ENCODE data around the gene PIP4P1. TPM values are rescaled to one million over a fixed set of nuclear protein-coding genes. Genes with fewer than 3 reads are reported as not detected.
A peak's percentile ranks its signal among the peaks of the same experiment; 100 is the strongest.

PIP4P1 gene
- total RNA-seq, 1 donor from 2014 or later: 37.7 TPM

DNA sequence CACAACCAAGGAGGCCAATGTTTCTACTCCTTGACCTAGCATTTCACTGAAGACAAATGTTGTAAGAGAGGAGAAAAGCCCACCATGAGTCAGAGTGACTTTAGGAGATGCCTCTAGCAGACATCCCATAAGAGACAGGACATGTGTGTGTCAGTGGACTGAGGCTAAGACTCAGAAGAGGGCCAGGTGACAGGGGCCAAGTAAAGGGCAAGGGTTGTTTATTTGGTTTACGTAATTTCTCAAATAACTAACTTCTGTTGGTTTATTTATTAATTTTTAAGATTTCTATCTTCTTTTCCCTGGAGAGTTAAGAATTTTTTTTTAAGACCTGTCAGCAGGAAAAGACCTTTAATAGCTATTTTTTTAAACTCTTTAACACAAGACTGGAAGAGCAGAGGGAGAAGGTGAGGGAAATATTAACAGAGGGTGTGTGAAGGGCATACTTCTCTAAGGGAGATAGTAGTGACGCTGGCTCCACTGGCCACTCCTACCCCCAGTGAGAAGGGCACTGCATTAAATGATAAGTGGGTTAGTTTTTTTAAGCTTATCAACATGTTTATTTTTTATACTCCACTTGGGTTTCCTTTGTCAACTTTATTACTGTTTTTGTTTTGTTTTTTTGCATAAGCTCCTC, 11.4 kb upstream of the PIP4P1 start:
- Histone ChIP-seq H3K9me3 (no peaks in the 10 kb centered on the region), H3K4me3 (no peak overlapping the region), H3K27ac (no peak overlapping the region), H3K4me1 (peaks cover 41% of the 10 kb centered on the region), H3K36me3 (peaks cover 50% of the 10 kb centered on the region), H3K27me3 (ENCODE audit: low read depth) (no peaks in the 10 kb centered on the region)
- no peak for ATAC-seq
- TF ChIP-seq, protein P1, sequence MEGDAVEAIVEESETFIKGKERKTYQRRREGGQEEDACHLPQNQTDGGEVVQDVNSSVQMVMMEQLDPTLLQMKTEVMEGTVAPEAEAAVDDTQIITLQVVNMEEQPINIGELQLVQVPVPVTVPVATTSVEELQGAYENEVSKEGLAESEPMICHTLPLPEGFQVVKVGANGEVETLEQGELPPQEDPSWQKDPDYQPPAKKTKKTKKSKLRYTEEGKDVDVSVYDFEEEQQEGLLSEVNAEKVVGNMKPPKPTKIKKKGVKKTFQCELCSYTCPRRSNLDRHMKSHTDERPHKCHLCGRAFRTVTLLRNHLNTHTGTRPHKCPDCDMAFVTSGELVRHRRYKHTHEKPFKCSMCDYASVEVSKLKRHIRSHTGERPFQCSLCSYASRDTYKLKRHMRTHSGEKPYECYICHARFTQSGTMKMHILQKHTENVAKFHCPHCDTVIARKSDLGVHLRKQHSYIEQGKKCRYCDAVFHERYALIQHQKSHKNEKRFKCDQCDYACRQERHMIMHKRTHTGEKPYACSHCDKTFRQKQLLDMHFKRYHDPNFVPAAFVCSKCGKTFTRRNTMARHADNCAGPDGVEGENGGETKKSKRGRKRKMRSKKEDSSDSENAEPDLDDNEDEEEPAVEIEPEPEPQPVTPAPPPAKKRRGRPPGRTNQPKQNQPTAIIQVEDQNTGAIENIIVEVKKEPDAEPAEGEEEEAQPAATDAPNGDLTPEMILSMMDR (IDR thresholded peaks at IDR 0.05): no peak
- intact Hi-C loops (cut with DNase I): no loop called here
- no peak for DNase-seq

DNA sequence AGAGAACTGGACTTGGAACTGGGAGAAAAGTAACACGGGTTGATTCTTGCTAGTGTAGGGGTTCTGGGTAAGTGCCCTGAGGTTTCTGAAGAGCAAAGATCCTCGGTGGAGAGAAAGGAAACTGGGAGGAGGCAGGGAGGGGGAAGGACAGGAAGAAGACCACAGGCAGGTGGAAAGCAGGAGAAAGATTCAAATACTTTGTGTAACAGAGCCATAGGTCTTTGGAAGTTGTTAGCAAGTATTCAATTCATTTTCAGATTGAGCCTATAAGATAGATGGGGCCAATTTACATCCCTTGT, 9.3 kb upstream of the PIP4P1 start:
- ATAC-seq: no peak
- H3K36me3 ChIP-seq: peaks cover 34% of the 10 kb centered on the region
- H3K4me1 ChIP-seq: peaks cover 26% of the 10 kb centered on the region
- H3K27ac ChIP-seq: peak overlapping the region; percentile 89
- peak overlapping the region; percentile 76 for H3K4me3 ChIP-seq
- no peaks in the 10 kb centered on the region for H3K27me3 ChIP-seq (ENCODE audit: low read depth)
- intact Hi-C loops (cut with DNase I): no loop called here
- TF ChIP-seq, protein P1 (IDR thresholded peaks at IDR 0.05): no peak
- H3K9me3 ChIP-seq: no peaks in the 10 kb centered on the region
- DNase-seq: no peak

DNA sequence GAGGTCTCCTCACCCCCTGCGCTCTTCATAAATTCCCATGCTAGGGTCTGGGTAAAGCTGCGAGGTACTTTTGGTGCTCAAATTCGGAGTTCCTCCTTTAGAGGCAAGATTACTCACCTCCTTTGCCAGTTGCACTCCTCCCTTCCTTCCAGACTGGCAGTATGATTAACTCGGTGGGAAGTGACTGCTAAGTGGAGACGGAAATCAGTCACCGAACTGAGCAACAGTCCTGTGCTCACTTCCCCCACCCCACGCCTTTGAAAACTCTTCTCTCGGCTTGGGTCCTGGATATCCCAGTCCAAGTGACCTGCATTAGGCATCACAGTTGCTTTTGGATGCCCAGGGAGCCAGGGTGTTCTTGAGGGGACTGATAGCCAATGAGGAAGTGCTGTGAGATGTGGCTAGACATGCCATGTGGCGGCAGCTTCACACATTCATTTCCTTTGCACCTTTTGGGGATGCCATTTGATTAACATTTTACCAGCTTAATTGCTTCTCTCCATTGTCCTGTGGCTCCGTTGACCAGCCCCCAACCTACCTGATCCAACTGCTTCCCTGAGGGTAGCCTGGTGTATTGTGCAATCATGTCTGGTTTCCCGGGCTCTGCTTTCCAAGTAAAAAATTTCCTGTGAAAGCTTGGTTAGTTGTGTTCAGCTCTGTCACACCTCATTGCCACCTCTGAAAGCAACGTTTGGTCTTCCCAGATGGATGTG, 8.8 kb upstream of the PIP4P1 start:
- peaks cover 26% of the 10 kb centered on the region for H3K4me1 ChIP-seq
- no peak for DNase-seq
- ATAC-seq: peak; percentile 80 to 89
- intact Hi-C loops (cut with DNase I): no loop called here
- TF ChIP-seq, protein P1 (IDR thresholded peaks at IDR 0.05): no peak
- H3K9me3 ChIP-seq: no peaks in the 10 kb centered on the region
- peak overlapping the region; percentile 76 for H3K4me3 ChIP-seq
- peaks cover 29% of the 10 kb centered on the region for H3K36me3 ChIP-seq
- peak overlapping the region; percentile 89 for H3K27ac ChIP-seq
- H3K27me3 ChIP-seq (ENCODE audit: low read depth): no peaks in the 10 kb centered on the region

DNA sequence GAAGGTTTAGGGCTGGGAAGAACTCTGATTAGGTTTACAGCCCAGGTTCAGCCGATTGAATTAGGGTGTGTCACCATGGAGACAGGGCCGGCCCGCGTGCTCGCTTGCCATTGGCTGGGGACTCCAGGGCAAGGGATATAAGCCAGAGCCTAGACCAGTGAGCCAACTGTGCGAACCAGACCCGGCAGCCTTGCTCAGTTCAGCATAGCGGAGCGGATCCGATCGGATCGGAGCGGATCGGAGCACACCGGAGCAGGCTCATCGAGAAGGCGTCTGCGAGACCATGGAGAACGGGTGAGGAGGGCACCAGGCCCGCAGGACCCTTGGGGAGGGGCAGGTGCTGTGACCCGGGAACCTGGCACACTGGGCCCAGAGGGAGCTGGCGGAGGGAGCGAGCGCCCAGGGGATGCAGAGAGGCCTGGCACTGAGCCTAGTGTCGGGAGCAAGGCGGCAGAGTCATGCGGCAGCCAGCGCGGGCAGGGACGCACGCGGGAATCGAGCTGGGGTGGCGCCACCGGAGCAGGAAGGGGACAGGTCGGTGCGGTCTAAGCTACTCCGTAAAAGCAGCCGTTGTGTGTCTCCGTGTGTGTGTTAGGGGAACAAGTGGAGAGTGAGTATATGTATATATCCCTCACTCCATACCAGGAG, 8.1 kb upstream of the PIP4P1 start, which contains the start of gene PNP:
Gene PNP (plus strand): TSS at position 165 of the 648 bp plus-strand sequence. CDS start 119 bp downstream, at position 284.
- H3K4me1 ChIP-seq: peaks cover 26% of the 10 kb centered on the region
- peak; percentile 97 to 98 for ATAC-seq
- no peaks in the 10 kb centered on the region for H3K9me3 ChIP-seq
- peak within 1 kb of the TSS; percentile 76 for H3K4me3 ChIP-seq
- peak; percentile 92 for DNase-seq
- intact Hi-C loops (cut with DNase I): no loop called here
- TF ChIP-seq, protein P1 (IDR thresholded peaks at IDR 0.05): no peak
- H3K27ac ChIP-seq: peak within 1 kb of the TSS; percentile 89
- H3K27me3 ChIP-seq (ENCODE audit: low read depth): no peaks in the 10 kb centered on the region
- H3K36me3 ChIP-seq: peaks cover 23% of the 10 kb centered on the region

DNA sequence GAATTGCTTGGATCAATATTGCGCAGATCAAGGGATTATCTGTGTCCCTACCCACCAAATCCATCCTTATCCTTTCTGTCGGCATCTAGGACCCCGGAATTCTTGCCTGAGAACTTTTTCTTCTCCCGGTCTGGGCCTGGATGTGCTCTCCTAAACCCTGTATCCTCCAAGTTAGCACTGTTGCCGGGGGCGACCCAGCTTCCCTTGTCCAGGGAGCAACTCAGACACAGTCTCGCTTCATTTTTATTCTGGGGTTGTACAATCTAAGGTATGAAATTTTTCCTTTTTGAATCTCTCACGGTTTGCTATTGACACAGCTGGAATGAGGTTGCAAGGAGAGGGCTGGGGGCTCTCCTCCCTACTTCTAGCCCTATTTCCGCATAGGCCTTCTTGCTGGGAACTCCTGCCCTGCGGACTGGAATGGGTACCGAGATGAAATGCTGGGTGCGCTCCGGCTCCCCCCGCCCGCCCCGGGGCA, 7.6 kb upstream of the PIP4P1 start:
- Histone ChIP-seq H3K4me3 (peak overlapping the region; percentile 76), H3K4me1 (peaks cover 26% of the 10 kb centered on the region), H3K36me3 (peaks cover 17% of the 10 kb centered on the region), H3K27ac (peak overlapping the region; percentile 89), H3K27me3 (ENCODE audit: low read depth) (no peaks in the 10 kb centered on the region), H3K9me3 (no peaks in the 10 kb centered on the region)
- peak in 1 of 2 donors; percentile 1 for ATAC-seq
- DNase-seq: peak; percentile 58
- TF ChIP-seq, protein P1 (IDR thresholded peaks at IDR 0.05): no peak
- intact Hi-C loops (cut with DNase I): no loop called here

Data from lower lobe of right lung (tissue), 2 donors.